Measurements from ENCODE around the gene ENTPD2.

Gene ENTPD2

GRCh38 chr9:137021568-137021978 lies 32.3 kb downstream of the ENTPD2 start:
- TF ChIP-seq CTCF (IDR thresholded peaks at IDR 0.05; ENCODE audit: low read depth, low read length, missing control alignments) = no peak
- no peak for DNase-seq
- in situ Hi-C loops (cut with HindIII; ENCODE audit: low pct_ligation_motif_present, low sequenced_read_pairs) = no loop called here
- Histone ChIP-seq H3K27me3 (replicated peaks) (no peaks in the 10 kb centered on the region), H3K4me3 (ENCODE audit: low read depth, low read length) (no peak overlapping the region), H3K36me3 (replicated peaks) (peaks cover 10% of the 10 kb centered on the region), H3K27ac (no peak overlapping the region)

GRCh38 chr9:137020771-137021567 lies 32.9 kb downstream of the ENTPD2 start:
- no peak overlapping the region for H3K4me3 ChIP-seq (ENCODE audit: low read depth, low read length)
- no peaks in the 10 kb centered on the region for H3K27me3 ChIP-seq (replicated peaks)
- no peak for DNase-seq
- peaks cover 14% of the 10 kb centered on the region for H3K36me3 ChIP-seq (replicated peaks)
- in situ Hi-C loops (cut with HindIII; ENCODE audit: low pct_ligation_motif_present, low sequenced_read_pairs) = no loop called here
- no peak for TF ChIP-seq CTCF (IDR thresholded peaks at IDR 0.05; ENCODE audit: low read depth, low read length, missing control alignments)
- no peak overlapping the region for H3K27ac ChIP-seq

GRCh38 chr9:137019891-137020683 lies 33.8 kb downstream of the ENTPD2 start:
- Histone ChIP-seq H3K27me3 (replicated peaks) (no peaks in the 10 kb centered on the region), H3K4me3 (ENCODE audit: low read depth, low read length) (no peak overlapping the region), H3K27ac (no peak overlapping the region), H3K36me3 (replicated peaks) (peaks cover 20% of the 10 kb centered on the region)
- TF ChIP-seq CTCF (IDR thresholded peaks at IDR 0.05; ENCODE audit: low read depth, low read length, missing control alignments) = no peak
- no peak for DNase-seq
- in situ Hi-C loops (cut with HindIII; ENCODE audit: low pct_ligation_motif_present, low sequenced_read_pairs) = no loop called here

GRCh38 chr9:137018761-137019559 lies 34.9 kb downstream of the ENTPD2 start:
- Histone ChIP-seq H3K36me3 (replicated peaks) (peaks cover 22% of the 10 kb centered on the region), H3K27me3 (replicated peaks) (no peaks in the 10 kb centered on the region), H3K27ac (no peak overlapping the region), H3K4me3 (ENCODE audit: low read depth, low read length) (no peak overlapping the region)
- TF ChIP-seq CTCF (IDR thresholded peaks at IDR 0.05; ENCODE audit: low read depth, low read length, missing control alignments) = no peak
- no peak for DNase-seq
- in situ Hi-C loops (cut with HindIII; ENCODE audit: low pct_ligation_motif_present, low sequenced_read_pairs) = no loop called here

- in situ Hi-C loops (cut with HindIII; ENCODE audit: low pct_ligation_motif_present, low sequenced_read_pairs) = no loop called here
- H3K36me3 ChIP-seq (replicated peaks) = peaks cover 22% of the 10 kb centered on the region
Measured at GRCh38 chr9:137017791-137018497, 35.9 kb downstream of the ENTPD2 start.

More at GRCh38 chr9:137017791-137018497, 35.9 kb downstream of the ENTPD2 start:
- Histone ChIP-seq H3K27ac (no peak overlapping the region), H3K27me3 (replicated peaks) (no peaks in the 10 kb centered on the region), H3K4me3 (ENCODE audit: low read depth, low read length) (no peak overlapping the region)
- no peak for DNase-seq
- TF ChIP-seq CTCF (IDR thresholded peaks at IDR 0.05; ENCODE audit: low read depth, low read length, missing control alignments) = no peak

Measured in brain microvascular endothelial cell (primary cell).